ENCODE data around the gene LCE2D.
"Not testable (repeated sequence)": the region's sequence is repeated elsewhere in the genome, so short reads cannot be mapped to it uniquely, and the experiment has no call there.

LCE2D gene

DNA sequence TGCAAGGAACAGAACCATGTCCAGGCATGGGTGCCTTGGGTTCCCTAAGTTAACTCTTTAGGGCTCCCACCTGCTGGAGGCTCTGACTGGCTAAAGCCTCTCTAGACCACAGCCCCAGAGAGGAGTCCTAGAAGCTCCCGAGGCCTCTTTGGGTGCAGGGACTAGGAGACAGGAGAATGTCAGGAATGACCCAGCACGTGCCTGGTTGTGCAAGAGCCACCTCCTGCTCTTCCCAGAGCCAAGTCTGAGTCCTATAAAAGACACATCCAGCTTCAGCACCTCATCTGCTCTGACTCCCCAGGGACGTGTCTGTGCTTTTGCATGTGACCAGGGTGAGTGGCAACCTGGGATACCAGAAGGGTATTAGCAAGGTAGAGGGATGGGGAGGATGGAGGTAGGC, at the start of gene LCE2D:
TSS of gene LCE2D (plus strand) at position 283 of the 400 bp plus-strand sequence. CDS start 726 bp downstream, outside the sequence.
- H3K27ac Mint-ChIP-seq: no peak within 1 kb of the TSS
- H3K36me3 Mint-ChIP-seq: no peaks in the 10 kb centered on the region
- H3K9me3 Mint-ChIP-seq: no peaks in the 10 kb centered on the region
- no peaks in the 10 kb centered on the region for H3K4me1 Mint-ChIP-seq
- H3K27me3 Mint-ChIP-seq: peaks cover 7% of the 10 kb centered on the region
- no peak within 1 kb of the TSS for H3K4me3 Mint-ChIP-seq

DNA sequence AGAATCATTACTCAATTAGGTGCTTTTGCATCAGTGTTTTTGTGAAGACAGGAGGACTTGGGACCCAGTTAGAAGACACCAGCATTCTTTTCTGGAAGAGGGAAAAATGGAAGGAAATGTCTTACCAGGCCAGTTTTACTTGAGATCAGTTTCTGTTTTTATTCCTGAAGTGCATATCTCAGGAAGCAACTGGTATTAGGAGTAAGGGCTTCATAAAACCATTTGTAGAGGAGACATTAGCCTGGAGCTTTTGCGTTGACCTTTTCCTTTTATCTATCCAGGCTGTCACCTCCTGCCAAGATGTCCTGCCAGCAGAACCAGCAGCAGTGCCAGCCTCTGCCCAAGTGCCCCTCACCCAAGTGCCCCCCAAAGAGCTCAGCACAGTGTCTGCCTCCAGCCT, 49.7 kb upstream of the LCE2D start, which contains the start of gene LCE3B:
TSS of gene LCE3B (plus strand) at position 301 of the 400 bp plus-strand sequence. CDS start at position 301, 0 bp downstream.
- Mint-ChIP-seq H3K4me3 (no peak within 1 kb of the TSS), H3K27me3 (no peaks in the 10 kb centered on the region), H3K27ac (no peak within 1 kb of the TSS), H3K36me3 (no peaks in the 10 kb centered on the region), H3K4me1 (no peaks in the 10 kb centered on the region), H3K9me3 (peaks cover 4% of the 10 kb centered on the region)

DNA sequence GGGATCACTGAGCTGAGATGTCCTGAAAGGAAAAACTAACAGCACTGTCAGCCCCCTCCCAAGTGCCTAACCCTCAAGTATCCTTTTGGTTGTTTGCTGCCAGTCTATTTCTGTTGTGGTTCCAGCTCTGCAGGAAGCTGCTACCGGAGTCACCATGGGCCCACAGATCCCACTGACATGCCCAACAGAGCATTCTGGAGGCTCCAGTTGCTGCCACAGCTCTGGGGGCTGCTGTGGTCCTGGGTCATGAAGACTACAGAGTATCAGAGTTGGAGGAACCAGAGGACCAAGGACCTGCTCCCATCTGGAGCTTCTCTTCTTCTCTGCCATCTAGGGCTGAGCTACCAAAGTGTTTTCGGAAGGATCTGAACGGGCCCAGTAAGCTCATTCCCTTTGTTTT, 41.2 kb upstream of the LCE2D start:
- no peak overlapping the region for H3K4me3 Mint-ChIP-seq
- H3K36me3 Mint-ChIP-seq: peaks cover 3% of the 10 kb centered on the region
- no peaks in the 10 kb centered on the region for H3K4me1 Mint-ChIP-seq
- peaks cover 11% of the 10 kb centered on the region for H3K27me3 Mint-ChIP-seq
- H3K9me3 Mint-ChIP-seq: peaks cover 11% of the 10 kb centered on the region
- H3K27ac Mint-ChIP-seq: no peak overlapping the region

GRCh38 chr1:152622803-152623202, 40.4 kb upstream of the LCE2D start, which contains the start of gene LCE3A:
TSS of gene LCE3A (minus strand) at chr1:152623103. CDS start at chr1:152623103, 0 bp downstream.
- H3K27me3 Mint-ChIP-seq: peaks cover 17% of the 10 kb centered on the region
- peaks cover 11% of the 10 kb centered on the region for H3K9me3 Mint-ChIP-seq
- no peaks in the 10 kb centered on the region for H3K4me1 Mint-ChIP-seq
- peaks cover 3% of the 10 kb centered on the region for H3K36me3 Mint-ChIP-seq
- no peak within 1 kb of the TSS for H3K27ac Mint-ChIP-seq
- H3K4me3 Mint-ChIP-seq: no peak within 1 kb of the TSS

DNA sequence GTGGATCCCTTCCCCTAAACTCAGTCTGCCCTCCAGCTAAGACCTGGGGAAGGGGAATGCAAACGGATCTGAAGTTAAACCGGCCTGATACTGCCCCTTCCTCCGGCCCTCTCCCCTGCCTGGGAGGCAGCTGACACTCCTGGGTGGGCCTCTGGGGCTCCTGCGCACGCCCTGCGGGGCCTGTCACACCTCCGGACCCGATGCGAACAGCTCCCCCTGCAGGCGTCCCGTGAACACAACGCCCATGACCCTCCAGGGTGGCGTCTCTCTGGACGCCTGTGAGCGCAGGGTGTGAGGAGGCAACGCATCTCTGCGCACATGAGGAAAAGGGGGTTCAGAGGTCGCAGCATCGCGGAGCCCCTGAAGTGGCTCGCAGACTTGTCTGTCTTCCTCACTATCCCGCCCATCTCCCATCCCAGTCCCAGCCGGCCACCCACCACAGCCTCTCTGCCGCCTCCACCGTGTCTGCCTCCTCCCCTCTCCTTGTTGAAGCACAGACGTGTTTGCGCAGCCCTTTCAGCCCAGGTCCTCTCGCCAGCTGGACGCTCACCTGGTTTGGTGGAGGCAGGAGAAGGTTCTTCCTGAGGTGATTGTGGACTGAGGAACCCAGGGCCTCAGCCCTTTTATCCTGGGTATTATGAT, 39.9 kb upstream of the LCE2D start:
- Mint-ChIP-seq H3K4me1 (no peaks in the 10 kb centered on the region), H3K36me3 (peaks cover 3% of the 10 kb centered on the region), H3K27ac (no peak overlapping the region), H3K27me3 (peaks cover 18% of the 10 kb centered on the region), H3K4me3 (no peak overlapping the region), H3K9me3 (peaks cover 9% of the 10 kb centered on the region)

- Mint-ChIP-seq H3K36me3 (no peaks in the 10 kb centered on the region), H3K4me3 (no peak overlapping the region), H3K9me3 (no peaks in the 10 kb centered on the region), H3K4me1 (no peaks in the 10 kb centered on the region), H3K27ac (no peak overlapping the region), H3K27me3 (peaks cover 31% of the 10 kb centered on the region)
Measured at GRCh38 chr1:152626744-152627143, 36.4 kb upstream of the LCE2D start.

DNA sequence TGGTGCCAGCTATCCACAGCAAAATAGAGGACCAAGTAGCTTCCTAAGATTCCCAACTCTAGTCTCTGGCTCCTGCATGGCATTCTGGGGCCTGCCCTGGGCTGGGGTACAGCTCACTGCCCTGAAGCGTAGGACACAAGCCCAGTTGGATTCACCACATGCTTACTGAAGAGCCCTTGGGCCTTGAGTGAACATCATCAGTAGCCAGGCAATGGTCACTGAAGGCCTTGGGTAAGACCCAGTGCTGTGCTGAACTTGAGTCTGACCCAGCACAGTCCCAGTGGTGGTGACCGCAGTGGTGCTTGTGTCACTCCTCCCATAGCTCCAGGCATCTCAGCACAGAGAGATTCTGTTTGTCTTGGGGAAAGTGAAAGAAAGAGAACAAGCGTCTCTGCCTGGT, 32.6 kb upstream of the LCE2D start:
- Mint-ChIP-seq H3K4me3 (no peak overlapping the region), H3K9me3 (no peaks in the 10 kb centered on the region), H3K4me1 (no peaks in the 10 kb centered on the region), H3K27ac (no peak overlapping the region), H3K36me3 (no peaks in the 10 kb centered on the region), H3K27me3 (peaks cover 25% of the 10 kb centered on the region)

DNA sequence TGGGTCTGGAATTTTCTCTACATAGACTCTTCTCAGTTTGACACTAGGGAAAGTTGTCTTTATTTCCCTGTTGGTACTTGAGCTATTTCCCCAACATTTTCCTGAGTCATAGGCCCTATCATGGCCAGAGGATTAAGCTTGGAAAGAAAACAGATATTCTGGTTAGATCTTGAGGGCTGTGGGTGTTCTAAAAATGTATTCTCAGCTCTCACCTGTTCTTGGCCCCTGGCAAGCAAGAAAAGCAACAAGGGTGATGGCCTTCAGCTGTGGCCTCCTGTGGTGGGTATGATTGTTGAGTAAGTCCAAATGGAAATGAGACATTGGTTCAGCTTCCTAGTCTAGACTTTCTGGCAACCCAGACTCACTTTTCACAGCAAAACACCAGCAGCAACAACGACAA, 22.8 kb upstream of the LCE2D start:
- no peaks in the 10 kb centered on the region for H3K36me3 Mint-ChIP-seq
- no peak overlapping the region for H3K4me3 Mint-ChIP-seq
- H3K4me1 Mint-ChIP-seq: no peaks in the 10 kb centered on the region
- H3K27ac Mint-ChIP-seq: no peak overlapping the region
- H3K9me3 Mint-ChIP-seq: peaks cover 8% of the 10 kb centered on the region
- peaks cover 10% of the 10 kb centered on the region for H3K27me3 Mint-ChIP-seq

DNA sequence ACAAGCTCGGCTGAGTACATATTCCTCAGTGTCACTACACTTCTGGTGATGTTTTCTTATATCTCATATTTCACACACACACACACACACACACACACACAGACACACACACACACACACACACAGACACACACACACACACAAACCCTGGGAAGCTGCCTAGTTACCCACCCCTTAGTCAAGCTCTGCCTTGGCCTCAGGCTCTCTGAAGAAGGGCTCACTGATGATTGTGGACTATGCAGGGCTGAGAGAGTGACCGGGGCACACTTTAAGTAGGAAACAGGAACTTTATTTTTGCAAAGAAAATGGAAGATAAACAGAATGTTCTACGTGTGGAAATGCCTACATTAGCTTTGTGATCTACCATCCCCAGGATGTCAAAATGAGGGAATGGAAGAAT, 19.2 kb upstream of the LCE2D start:
- Mint-ChIP-seq H3K4me3 (no peak overlapping the region), H3K27me3 (peaks cover 17% of the 10 kb centered on the region)

DNA sequence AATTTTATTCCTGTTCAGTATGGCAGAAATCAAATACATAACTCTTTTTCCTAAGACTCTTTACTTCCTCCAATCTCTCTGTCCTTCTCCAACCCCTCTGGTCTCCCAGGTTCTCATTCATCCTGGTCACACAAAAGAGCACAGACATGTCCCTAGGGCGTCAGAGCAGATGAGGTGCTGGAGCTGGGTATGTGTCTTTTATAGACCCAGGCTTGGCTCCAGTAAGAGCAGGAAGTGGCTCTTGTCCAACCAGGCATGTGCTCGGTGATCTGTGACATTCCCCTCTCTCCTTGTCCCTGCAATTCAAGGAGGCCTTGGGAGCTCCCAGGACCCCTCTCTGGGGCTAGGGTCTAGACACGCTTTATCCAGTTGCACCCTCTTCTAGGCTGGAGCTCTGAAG, 18.0 kb upstream of the LCE2D start:
- H3K9me3 Mint-ChIP-seq: no peaks in the 10 kb centered on the region
- H3K27me3 Mint-ChIP-seq: peaks cover 18% of the 10 kb centered on the region
- no peaks in the 10 kb centered on the region for H3K4me1 Mint-ChIP-seq
- H3K4me3 Mint-ChIP-seq: no peak overlapping the region
- H3K27ac Mint-ChIP-seq: no peak overlapping the region
- H3K36me3 Mint-ChIP-seq: no peaks in the 10 kb centered on the region

More for the DNA sequence above, 19.2 kb upstream of the LCE2D start:
- no peak overlapping the region for H3K27ac Mint-ChIP-seq
- H3K36me3 Mint-ChIP-seq: no peaks in the 10 kb centered on the region
- peaks cover 8% of the 10 kb centered on the region for H3K9me3 Mint-ChIP-seq
- no peaks in the 10 kb centered on the region for H3K4me1 Mint-ChIP-seq

- H3K36me3 Mint-ChIP-seq: no peaks in the 10 kb centered on the region
- H3K27ac Mint-ChIP-seq: no peak overlapping the region
- H3K27me3 Mint-ChIP-seq: peaks cover 18% of the 10 kb centered on the region
- H3K4me3 Mint-ChIP-seq: no peak overlapping the region
- H3K4me1 Mint-ChIP-seq: no peaks in the 10 kb centered on the region
- H3K9me3 Mint-ChIP-seq: no peaks in the 10 kb centered on the region
Measured at GRCh38 chr1:152646656-152647055, 16.5 kb upstream of the LCE2D start.

GRCh38 chr1:152654110-152654509, 9.1 kb upstream of the LCE2D start:
- Mint-ChIP-seq H3K27ac (no peak overlapping the region), H3K9me3 (no peaks in the 10 kb centered on the region), H3K36me3 (no peaks in the 10 kb centered on the region), H3K4me1 (no peaks in the 10 kb centered on the region), H3K27me3 (peaks cover 4% of the 10 kb centered on the region), H3K4me3 (no peak overlapping the region)

DNA sequence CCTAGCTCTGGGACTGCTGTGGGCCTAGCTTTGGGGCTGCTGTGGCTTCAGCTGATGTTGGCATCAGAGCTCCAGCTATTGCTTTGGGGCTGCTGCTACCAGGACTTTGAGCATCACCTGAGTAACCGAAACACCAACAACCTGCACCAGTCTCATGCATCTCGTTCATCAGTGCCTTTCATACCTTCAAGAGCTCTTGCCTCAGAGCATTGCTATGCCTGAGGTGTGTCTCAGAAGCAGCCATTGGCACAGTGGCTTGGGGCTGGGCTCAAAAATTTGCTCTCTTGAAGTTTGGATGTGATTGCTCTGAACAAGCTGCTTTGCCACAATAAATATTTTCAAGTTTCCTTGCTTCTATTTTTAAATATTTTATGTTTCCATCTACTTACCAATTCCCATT, 6.7 kb upstream of the LCE2D start:
- no peaks in the 10 kb centered on the region for H3K36me3 Mint-ChIP-seq
- H3K9me3 Mint-ChIP-seq: no peaks in the 10 kb centered on the region
- H3K27me3 Mint-ChIP-seq: peaks cover 1% of the 10 kb centered on the region
- H3K4me3 Mint-ChIP-seq: no peak overlapping the region
- H3K4me1 Mint-ChIP-seq: no peaks in the 10 kb centered on the region
- H3K27ac Mint-ChIP-seq: no peak overlapping the region

DNA sequence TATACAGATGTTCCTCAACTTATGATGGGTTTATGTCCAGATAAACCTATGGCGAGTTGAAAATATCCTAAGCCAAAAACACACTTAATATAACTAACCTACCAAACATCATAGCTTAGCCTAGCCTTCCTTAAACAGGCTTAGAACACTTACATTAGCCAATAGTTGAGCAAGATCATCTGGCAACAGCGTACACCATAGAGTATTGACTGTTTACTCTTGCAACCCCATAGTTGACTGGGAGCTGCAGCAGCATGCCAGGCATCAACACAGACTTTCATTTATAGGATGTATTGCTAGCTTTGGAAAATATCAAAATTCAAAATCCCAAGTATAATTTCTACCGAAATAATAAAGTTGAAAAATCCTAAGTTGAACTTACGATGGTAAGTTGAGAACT, 5.5 kb upstream of the LCE2D start:
- Mint-ChIP-seq H3K4me3 (no peak overlapping the region), H3K4me1 (no peaks in the 10 kb centered on the region), H3K27ac (no peak overlapping the region), H3K9me3 (no peaks in the 10 kb centered on the region), H3K27me3 (peaks cover 5% of the 10 kb centered on the region), H3K36me3 (no peaks in the 10 kb centered on the region)

DNA sequence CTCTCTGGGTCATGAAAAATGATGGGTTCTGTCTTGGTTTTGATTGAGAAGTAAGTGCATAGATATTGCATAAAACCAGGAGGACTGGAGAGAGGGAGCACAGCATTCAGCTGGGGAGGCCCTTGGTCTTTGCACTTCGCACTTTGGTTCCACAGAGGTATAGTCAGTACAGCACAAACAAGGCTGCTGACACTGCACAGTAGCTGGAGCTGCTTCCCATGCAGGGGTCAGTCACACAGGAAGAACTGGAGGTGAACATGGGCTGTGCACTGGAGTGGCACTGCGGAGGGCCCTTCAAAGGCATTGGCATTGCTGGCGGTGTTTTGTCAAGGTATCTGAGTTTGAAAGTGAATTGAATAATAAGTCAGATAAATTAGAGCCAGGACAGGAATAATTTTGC, 4.5 kb upstream of the LCE2D start:
- no peak overlapping the region for H3K27ac Mint-ChIP-seq
- H3K4me1 Mint-ChIP-seq: no peaks in the 10 kb centered on the region
- peaks cover 6% of the 10 kb centered on the region for H3K27me3 Mint-ChIP-seq
- no peak overlapping the region for H3K4me3 Mint-ChIP-seq
- H3K36me3 Mint-ChIP-seq: no peaks in the 10 kb centered on the region
- no peaks in the 10 kb centered on the region for H3K9me3 Mint-ChIP-seq

- not testable (repeated sequence) for H3K9me3 Mint-ChIP-seq, H3K27ac Mint-ChIP-seq, H3K4me1 Mint-ChIP-seq, H3K4me3 Mint-ChIP-seq, H3K36me3 Mint-ChIP-seq
- peaks cover 14% of the 10 kb centered on the region for H3K27me3 Mint-ChIP-seq
Measured at GRCh38 chr1:152666171-152666570, 3.0 kb downstream of the LCE2D start.

GRCh38 chr1:152667648-152668047, 4.5 kb downstream of the LCE2D start:
- Mint-ChIP-seq H3K36me3 (no peaks in the 10 kb centered on the region), H3K27ac (no peak overlapping the region), H3K4me3 (no peak overlapping the region), H3K4me1 (no peaks in the 10 kb centered on the region), H3K27me3 (peaks cover 13% of the 10 kb centered on the region), H3K9me3 (no peaks in the 10 kb centered on the region)
